GM21423 (cell line): ENCODE measurements around the gene CTRB1.
"Not testable (repeated sequence)": the region's sequence is repeated elsewhere in the genome, so short reads cannot be mapped to it uniquely, and the experiment has no call there.

ENCODE experiments used
- ATAC-seq: cut with Tn5 transposase; IDR thresholded peaks from one replicate; pipeline ENCODE4 v1.9.1; 2021; ENCODE audit warnings: mild to moderate bottlenecking, moderate library complexity; ENCODE audit not compliant: unreplicated experiment

The CTRB1 gene

DNA sequence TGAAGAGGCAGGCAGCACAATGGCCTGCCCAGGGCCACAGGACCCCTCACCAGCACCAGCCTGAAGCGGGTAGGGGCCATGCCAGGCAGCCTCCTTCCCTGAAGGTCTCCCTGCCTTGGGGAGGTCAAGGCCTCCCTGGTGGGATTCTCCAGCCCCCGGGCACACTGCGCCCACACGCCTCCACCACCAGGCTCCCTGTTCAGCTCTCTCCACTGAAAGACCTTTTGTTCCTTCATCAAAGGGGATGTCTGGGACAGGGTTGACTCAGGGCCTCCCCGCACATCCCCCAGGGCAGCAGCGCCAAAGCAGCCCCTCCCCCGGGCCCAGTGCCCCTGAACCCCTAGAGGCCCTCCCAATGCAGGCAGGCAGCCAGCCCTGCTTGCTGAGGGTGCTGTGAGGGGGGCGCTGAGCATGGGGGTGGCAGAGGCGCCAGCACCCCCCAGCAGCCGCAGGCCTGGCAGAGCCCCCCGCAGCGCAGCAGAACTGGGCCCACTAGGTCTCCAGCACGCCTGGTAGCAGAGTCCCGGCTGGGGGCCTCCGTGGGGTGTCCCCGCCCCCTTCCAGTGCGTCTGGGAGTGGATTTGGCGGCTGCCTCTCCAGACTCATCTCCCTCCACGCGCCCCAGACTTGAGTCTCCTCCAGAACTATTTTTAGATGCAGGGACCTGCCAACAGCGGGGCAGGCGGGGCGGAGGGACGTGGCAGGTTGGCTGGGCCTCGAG, 19.5 kb downstream of the CTRB1 start:
- ATAC-seq, result no peak

DNA sequence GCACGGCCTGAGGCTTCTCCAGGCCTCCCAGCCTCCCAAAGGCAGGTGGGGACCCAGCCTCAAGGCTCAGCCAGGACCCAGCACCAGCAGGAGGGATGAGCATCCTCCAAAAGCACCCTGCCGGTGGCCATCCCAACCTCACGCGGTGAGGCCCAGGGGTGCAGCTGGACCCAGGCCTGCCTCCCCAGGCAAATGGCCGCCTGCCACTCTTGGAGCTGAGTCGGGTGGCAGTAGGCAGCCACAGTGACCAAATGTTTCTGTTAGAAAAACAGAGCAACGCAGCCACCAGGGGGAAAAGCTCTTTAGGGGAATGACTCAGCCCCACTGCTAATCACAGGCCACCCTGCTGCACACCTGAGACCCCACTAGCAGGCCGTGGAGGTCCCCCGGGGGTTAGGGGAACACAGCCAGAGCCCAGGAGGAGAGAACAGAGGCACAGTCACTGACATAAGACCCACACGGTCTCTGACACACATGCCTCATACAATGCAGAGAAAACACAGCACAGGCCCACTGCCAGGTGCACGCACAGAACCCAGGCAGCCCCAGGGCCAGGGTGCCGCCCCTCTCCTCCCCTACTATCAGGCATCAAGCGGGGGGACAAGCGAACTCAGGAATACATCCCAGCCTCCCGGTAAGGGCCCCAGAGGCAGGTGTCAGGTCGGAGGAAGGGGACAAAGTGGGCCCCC, 20.2 kb downstream of the CTRB1 start:
- ATAC-seq, result no peak

DNA sequence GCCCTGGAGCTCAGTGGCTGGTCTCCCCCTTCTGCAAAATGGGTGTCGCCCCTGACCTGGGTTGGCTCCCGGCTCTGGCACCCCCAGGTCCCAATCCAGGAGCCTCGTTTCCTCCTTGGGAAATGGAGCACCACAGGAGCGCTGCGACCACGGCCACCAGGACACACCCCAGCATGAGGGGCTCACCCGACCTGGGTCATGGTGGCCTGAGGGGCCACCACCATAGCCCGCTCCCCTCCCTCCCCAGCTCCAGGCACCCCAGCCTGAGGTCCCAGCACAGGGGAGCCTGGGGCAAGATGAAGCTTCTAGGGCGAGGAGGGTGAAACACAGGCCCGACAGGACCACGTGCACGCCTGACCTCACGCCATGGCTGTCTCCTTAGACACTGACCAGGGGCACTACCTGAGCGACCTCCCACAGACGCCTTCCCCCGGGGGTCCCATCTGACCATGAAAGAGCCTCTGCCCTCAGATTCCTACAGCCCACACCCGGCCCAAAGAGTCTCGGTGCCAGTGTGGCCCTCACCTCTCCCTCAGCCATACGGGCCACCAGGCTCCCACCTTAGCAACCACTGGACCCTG, 20.8 kb downstream of the CTRB1 start:
- ATAC-seq, result no peak

DNA sequence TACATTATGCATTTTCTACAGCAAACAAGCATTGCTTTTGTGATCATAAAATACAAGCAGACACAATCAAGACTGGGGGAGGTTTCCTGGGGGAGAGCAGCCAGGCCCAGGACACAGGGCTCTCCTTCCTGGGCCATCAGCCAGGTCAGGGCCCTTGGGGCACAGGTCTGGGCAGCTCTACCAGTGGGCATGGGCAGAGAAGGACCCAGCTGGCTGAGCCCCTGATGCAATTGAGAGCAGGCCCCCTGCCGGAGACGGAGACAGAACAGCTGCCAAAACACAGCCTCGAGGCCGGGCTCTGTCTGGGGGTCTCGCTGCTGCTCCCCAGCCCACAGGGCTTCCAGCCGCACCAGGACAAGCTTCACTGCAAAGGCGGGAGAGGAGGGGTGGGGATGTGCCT, 21.8 kb downstream of the CTRB1 start:
- not testable (repeated sequence) for ATAC-seq

- ATAC-seq, result no peak
These were observed 22.6 kb downstream of the CTRB1 start for GRCh38 chr16:75241412-75241811.

GRCh38 chr16:75241955-75242354, 23.2 kb downstream of the CTRB1 start:
- ATAC-seq, result no peak

- ATAC-seq, result not testable (repeated sequence)
These were observed 23.8 kb downstream of the CTRB1 start for GRCh38 chr16:75242436-75243078.

DNA sequence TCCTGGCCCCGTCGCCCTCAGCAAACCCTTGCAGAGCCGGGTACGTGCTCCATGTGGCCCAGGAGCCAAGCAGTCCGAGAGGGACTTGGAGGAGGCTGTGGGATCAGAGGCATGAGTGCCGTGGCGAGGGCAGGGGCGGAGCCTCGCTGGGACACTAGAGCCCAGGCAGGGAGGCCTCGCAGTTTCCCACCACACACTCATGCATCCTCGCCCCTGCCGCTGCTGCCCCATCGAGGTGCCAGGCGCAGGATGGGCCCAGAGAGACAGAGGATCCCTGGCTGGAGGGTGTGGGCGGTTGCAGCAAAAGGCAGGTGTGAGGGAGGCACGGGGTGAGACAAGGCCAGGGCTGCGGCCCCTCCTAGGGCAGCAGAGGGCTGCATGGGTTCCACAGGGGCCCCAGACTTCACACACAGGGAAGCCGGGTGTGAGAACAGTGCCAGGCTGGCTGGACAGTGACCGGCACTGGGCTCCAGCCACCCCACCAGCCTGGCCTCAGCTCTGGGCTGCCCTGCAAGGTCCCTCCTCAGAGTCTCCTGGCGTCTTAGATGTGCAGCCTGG, 25.0 kb downstream of the CTRB1 start:
- no peak for ATAC-seq

GRCh38 chr16:75244225-75244809, 25.5 kb downstream of the CTRB1 start:
- no peak for ATAC-seq

GRCh38 chr16:75244844-75245758, 26.3 kb downstream of the CTRB1 start:
- peak; percentile 36 for ATAC-seq

GRCh38 chr16:75246504-75247205, 27.9 kb downstream of the CTRB1 start:
- no peak for ATAC-seq

- ATAC-seq, result no peak
These were observed 28.5 kb downstream of the CTRB1 start for GRCh38 chr16:75247249-75247648.

- no peak for ATAC-seq
These were observed 29.4 kb downstream of the CTRB1 start for GRCh38 chr16:75248142-75248535.

GRCh38 chr16:75248536-75249380, 30.0 kb downstream of the CTRB1 start:
- ATAC-seq, result no peak

- no peak for ATAC-seq
These were observed 30.7 kb downstream of the CTRB1 start for GRCh38 chr16:75249441-75249840.

DNA sequence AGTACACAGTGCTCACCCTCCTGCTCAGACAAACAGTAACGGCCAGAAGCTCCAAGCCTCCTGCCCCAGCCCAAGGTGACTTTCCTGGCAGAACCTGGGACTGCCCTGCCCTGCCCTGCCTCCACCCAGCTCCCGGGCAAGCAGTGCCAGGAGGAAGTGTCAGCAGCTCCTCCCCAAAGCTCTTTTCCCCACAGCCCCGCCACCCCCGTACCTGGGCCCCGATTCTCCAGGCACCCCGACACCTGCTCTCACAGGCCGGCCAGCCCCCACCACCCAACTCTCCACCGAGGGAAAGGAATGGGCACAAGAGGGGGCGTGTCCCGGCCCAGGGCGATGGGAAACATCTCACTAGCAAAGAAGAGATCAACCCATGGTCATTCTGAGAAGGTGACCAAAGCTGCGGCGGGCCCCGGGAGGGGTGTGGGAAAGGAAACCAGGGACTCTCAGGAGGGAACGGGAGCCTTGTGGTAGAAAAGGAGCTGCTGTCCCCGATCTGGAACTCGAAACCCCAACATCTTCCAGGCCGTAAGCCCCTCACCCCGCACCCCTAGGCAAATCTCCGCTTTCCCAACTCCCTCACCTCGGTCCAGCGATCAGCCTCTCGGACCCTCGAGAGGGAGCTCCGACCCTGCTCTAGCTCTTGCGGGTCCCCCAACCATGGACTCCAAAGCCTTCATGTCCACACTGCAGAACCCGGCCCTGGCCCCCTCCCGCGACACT, 31.5 kb downstream of the CTRB1 start:
- no peak for ATAC-seq

GRCh38 chr16:75250809-75251279, 32.1 kb downstream of the CTRB1 start:
- ATAC-seq, result peak; percentile 40
